Measurements from ENCODE around the gene BNC2.

- TF ChIP-seq EZH2 (IDR thresholded peaks at IDR 0.05; ENCODE audit: low read length, unreplicated experiment) (no peak), CTCF (conservative IDR thresholded peaks at IDR 0.05; ENCODE audit: low read depth, low read length) (no peak), EZH2phosphoT487 (IDR thresholded peaks at IDR 0.05; ENCODE audit: borderline replicate concordance, low read length) (no peak)
These were observed 5.6 kb downstream of the BNC2 start for GRCh38 chr9:16864649-16865434.
